ENCODE data around the gene TULP4.
"Not testable (repeated sequence)": the region's sequence is repeated elsewhere in the genome, so short reads cannot be mapped to it uniquely, and the experiment has no call there.

Gene TULP4

DNA sequence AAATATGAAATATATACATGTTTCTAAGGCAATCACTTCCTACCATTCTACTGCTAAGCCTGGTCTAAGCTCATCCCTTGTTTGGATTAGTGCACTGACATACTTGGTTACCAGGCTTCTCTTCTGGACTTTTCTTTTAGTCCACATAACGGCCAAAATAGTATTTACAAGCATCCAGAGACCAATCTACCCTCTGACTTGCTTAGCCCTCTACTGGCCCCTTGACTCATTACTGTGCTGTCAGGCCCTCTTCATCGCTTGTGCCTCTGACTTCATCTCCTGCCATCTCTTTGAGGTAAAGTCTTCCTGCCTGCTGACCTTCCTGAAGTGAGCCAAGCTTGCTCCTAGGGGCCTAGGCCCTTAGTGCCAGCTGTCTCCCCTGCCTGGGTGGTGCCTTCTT lies 35.1 kb downstream of the TULP4 start:
- Histone ChIP-seq H2AK5ac (ENCODE audit: low read length) (no peak overlapping the region), H3K79me1 (ENCODE audit: low read length) (no peaks in the 10 kb centered on the region), H3K36me3 (ENCODE audit: control insufficient read depth in 1 of 2, insufficient read depth in 2 of 2, low read length in 2 of 2) (peaks cover 3 to 19% of the 10 kb centered on the region in 2 experiments), H3K14ac (ENCODE audit: low read length) (no peak overlapping the region), H4K12ac (ENCODE audit: low read depth, low read length) (no peak overlapping the region), H3K79me2 (ENCODE audit: control insufficient read depth, insufficient read depth, low read length, poor library complexity) (no peaks in the 10 kb centered on the region), H3K4ac (ENCODE audit: low read depth, low read length) (no peak overlapping the region), H4K91ac (ENCODE audit: low read depth, low read length) (no peak overlapping the region), H2AFZ (ENCODE audit: insufficient read depth, low read length, poor library complexity) (no peak overlapping the region), H2BK12ac (ENCODE audit: low read length) (no peak overlapping the region), H4K8ac (ENCODE audit: low read depth, low read length) (no peak overlapping the region), H3K4me2 (ENCODE audit: low read length) (no peak overlapping the region), H2BK5ac (ENCODE audit: low read depth, low read length, poor library complexity) (no peak overlapping the region), H3K23ac (ENCODE audit: low read length) (no peak overlapping the region), H3K4me1 (ENCODE audit: control insufficient read depth in 1 of 2, insufficient read depth in 2 of 2, low read length in 2 of 2) (no peaks in the 10 kb centered on the region), H2BK120ac (ENCODE audit: insufficient read depth, low read length, poor library complexity) (no peak overlapping the region), H3K9me3 (ENCODE audit: insufficient read depth, low read depth, low read length) (peaks cover 23% of the 10 kb centered on the region), H3K27ac (ENCODE audit: low read depth, low read length) (no peak overlapping the region), H3K18ac (ENCODE audit: low read length) (no peak overlapping the region), H3K4me3 (ENCODE audit: low read depth, low read length) (no peak overlapping the region), H3K9ac (ENCODE audit: low read length) (no peak overlapping the region), H3K27me3 (ENCODE audit: insufficient read depth, low read length) (no peaks in the 10 kb centered on the region)
- no CpG with 5 or more reads among the region's 2 CpGs for WGBS (ENCODE audit: extremely low coverage, insufficient coverage, insufficient read length)
- no peak for DNase-seq

DNA sequence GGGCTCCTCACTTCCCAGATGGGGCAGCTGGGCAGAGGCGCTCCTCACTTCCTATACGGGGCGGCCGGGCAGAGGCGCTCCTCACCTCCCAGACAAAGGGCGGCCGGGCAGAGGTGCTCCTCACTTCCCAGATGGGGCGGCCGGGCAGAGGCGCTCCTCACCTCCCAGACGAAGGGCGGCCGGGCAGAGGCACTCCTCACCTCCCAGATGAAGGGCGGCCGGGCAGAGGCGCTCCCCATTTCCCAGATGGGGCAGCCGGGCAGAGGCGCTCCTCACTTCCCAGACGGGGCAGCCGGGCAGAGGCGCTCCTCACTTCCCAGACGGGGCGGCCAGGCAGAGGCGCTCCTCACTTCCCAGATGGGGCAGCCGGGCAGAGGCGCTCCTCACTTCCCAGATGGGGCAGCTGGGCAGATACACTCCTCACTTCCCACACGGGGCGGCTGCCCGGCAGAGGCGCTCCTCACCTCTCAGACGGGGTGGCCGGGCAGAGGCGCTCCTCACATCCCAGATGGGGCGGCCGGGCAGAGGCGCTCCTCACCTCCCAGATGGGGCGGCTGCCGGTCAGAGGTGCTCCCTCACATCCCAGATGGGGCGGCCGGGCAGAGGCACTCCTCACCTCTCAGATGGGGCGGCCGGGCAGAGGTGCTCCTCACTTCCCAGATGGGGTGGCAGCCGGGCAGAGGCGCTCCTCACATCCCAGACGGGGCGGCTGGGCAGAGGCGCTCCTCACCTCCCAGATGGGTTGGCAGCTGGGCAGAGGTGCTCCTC lies 36.7 kb downstream of the TULP4 start:
- not testable (repeated sequence) for H2BK12ac ChIP-seq (ENCODE audit: low read length); H3K18ac ChIP-seq (ENCODE audit: low read length); H3K4ac ChIP-seq (ENCODE audit: low read depth, low read length); H3K79me2 ChIP-seq (ENCODE audit: control insufficient read depth, insufficient read depth, low read length, poor library complexity); H4K91ac ChIP-seq (ENCODE audit: low read depth, low read length); H2AK5ac ChIP-seq (ENCODE audit: low read length); H3K79me1 ChIP-seq (ENCODE audit: low read length); H3K4me2 ChIP-seq (ENCODE audit: low read length); H3K4me1 ChIP-seq (ENCODE audit: control insufficient read depth in 1 of 2, insufficient read depth in 2 of 2, low read length in 2 of 2); H3K14ac ChIP-seq (ENCODE audit: low read length); H3K4me3 ChIP-seq (ENCODE audit: low read depth, low read length); H3K27ac ChIP-seq (ENCODE audit: low read depth, low read length); H4K8ac ChIP-seq (ENCODE audit: low read depth, low read length); H3K9ac ChIP-seq (ENCODE audit: low read length); H2BK5ac ChIP-seq (ENCODE audit: low read depth, low read length, poor library complexity); H3K27me3 ChIP-seq (ENCODE audit: insufficient read depth, low read length); H4K12ac ChIP-seq (ENCODE audit: low read depth, low read length); H2BK120ac ChIP-seq (ENCODE audit: insufficient read depth, low read length, poor library complexity); H3K23ac ChIP-seq (ENCODE audit: low read length); H2AFZ ChIP-seq (ENCODE audit: insufficient read depth, low read length, poor library complexity); DNase-seq
- Histone ChIP-seq H3K9me3 (ENCODE audit: insufficient read depth, low read depth, low read length) (peaks cover 20% of the 10 kb centered on the region), H3K36me3 (ENCODE audit: control insufficient read depth in 1 of 2, insufficient read depth in 2 of 2, low read length in 2 of 2) (peaks cover 3 to 19% of the 10 kb centered on the region in 2 experiments)
- WGBS (ENCODE audit: extremely low coverage, insufficient coverage, insufficient read length): no CpG with 5 or more reads among the region's 47 CpGs

DNA sequence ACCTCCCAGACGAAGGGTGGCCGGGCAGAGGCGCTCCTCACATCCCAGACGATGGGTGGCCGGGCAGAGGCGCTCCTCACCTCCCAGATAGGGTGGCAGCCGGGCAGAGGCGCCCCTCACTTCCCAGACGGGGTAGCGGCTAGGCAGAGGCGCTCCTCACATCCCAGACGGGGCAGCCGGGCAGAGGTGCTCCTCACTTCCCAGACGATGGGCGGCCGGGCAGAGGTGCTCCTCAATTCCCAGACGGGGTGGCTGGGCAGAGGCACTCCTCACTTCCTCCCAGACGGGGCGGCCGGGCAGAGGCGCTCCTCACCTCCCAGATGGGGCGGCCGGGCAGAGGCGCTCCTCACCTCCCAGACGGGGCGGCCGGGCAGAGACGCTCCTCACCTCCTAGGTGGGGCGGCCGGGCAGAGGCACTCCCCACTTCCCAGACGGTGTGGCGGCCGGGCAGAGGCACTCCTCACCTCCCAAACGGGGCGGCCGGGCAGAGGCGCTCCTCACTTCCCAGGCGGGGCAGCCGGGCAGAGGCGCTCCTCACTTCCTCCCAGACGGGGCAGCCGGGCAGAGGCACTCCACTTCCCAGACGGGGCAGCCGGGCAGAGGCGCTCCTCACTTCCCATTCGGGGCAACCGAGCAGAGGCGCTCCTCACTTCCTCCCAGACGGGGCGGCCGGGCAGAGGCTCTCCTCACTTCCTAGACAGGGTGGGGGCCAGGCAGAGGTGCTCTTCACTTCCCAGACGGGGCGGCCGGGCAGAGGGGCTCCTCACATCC lies 37.4 kb downstream of the TULP4 start:
- H3K79me1 ChIP-seq (ENCODE audit: low read length); H3K4ac ChIP-seq (ENCODE audit: low read depth, low read length); H3K4me3 ChIP-seq (ENCODE audit: low read depth, low read length); H3K79me2 ChIP-seq (ENCODE audit: control insufficient read depth, insufficient read depth, low read length, poor library complexity); H2AFZ ChIP-seq (ENCODE audit: insufficient read depth, low read length, poor library complexity); H4K91ac ChIP-seq (ENCODE audit: low read depth, low read length); H3K18ac ChIP-seq (ENCODE audit: low read length); H3K9ac ChIP-seq (ENCODE audit: low read length); H2BK12ac ChIP-seq (ENCODE audit: low read length); H4K8ac ChIP-seq (ENCODE audit: low read depth, low read length); H2AK5ac ChIP-seq (ENCODE audit: low read length); H2BK120ac ChIP-seq (ENCODE audit: insufficient read depth, low read length, poor library complexity); H2BK5ac ChIP-seq (ENCODE audit: low read depth, low read length, poor library complexity); H3K23ac ChIP-seq (ENCODE audit: low read length); H3K4me2 ChIP-seq (ENCODE audit: low read length); DNase-seq; H3K14ac ChIP-seq (ENCODE audit: low read length); H3K4me1 ChIP-seq (ENCODE audit: control insufficient read depth in 1 of 2, insufficient read depth in 2 of 2, low read length in 2 of 2); H3K27me3 ChIP-seq (ENCODE audit: insufficient read depth, low read length); H4K12ac ChIP-seq (ENCODE audit: low read depth, low read length); H3K27ac ChIP-seq (ENCODE audit: low read depth, low read length): not testable (repeated sequence)
- WGBS (ENCODE audit: extremely low coverage, insufficient coverage, insufficient read length): no CpG with 5 or more reads among the region's 54 CpGs
- H3K9me3 ChIP-seq (ENCODE audit: insufficient read depth, low read depth, low read length): peaks cover 20% of the 10 kb centered on the region
- peaks cover 3 to 19% of the 10 kb centered on the region in 2 experiments for H3K36me3 ChIP-seq (ENCODE audit: control insufficient read depth in 1 of 2, insufficient read depth in 2 of 2, low read length in 2 of 2)

DNA sequence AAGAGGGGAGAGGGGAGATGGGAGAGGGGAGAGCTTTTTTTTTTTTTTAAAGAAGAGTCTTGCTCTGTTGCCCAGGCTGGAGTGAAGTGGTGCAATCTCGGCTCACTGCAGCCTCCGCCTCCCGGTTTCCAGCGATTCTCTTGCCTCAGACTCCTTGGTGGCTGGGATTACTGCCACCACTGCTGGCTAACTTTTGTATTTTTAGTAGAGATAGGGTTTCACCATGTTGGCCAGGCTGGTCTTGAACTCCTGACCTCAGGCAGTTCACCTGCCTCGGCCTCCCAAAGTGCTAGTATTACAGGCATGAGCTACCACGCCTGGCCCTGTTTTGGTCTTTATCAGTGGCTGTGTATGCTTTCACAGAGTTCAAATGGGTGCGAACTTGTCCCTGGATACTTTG lies 38.5 kb downstream of the TULP4 start:
- not testable (repeated sequence) for H3K27me3 ChIP-seq (ENCODE audit: insufficient read depth, low read length); H3K79me2 ChIP-seq (ENCODE audit: control insufficient read depth, insufficient read depth, low read length, poor library complexity); H3K9ac ChIP-seq (ENCODE audit: low read length); H2BK120ac ChIP-seq (ENCODE audit: insufficient read depth, low read length, poor library complexity); H3K4me1 ChIP-seq (ENCODE audit: control insufficient read depth in 1 of 2, insufficient read depth in 2 of 2, low read length in 2 of 2); H2BK5ac ChIP-seq (ENCODE audit: low read depth, low read length, poor library complexity); H3K27ac ChIP-seq (ENCODE audit: low read depth, low read length); H2BK12ac ChIP-seq (ENCODE audit: low read length); H2AK5ac ChIP-seq (ENCODE audit: low read length); H3K4ac ChIP-seq (ENCODE audit: low read depth, low read length); H3K4me2 ChIP-seq (ENCODE audit: low read length); H4K12ac ChIP-seq (ENCODE audit: low read depth, low read length); H3K18ac ChIP-seq (ENCODE audit: low read length); H4K8ac ChIP-seq (ENCODE audit: low read depth, low read length); H3K79me1 ChIP-seq (ENCODE audit: low read length); DNase-seq; H2AFZ ChIP-seq (ENCODE audit: insufficient read depth, low read length, poor library complexity); H3K4me3 ChIP-seq (ENCODE audit: low read depth, low read length); H3K23ac ChIP-seq (ENCODE audit: low read length); H4K91ac ChIP-seq (ENCODE audit: low read depth, low read length); H3K14ac ChIP-seq (ENCODE audit: low read length)
- no CpG with 5 or more reads among the region's 7 CpGs for WGBS (ENCODE audit: extremely low coverage, insufficient coverage, insufficient read length)
- Histone ChIP-seq H3K36me3 (ENCODE audit: control insufficient read depth in 1 of 2, insufficient read depth in 2 of 2, low read length in 2 of 2) (peaks cover 1 to 19% of the 10 kb centered on the region in 2 experiments), H3K9me3 (ENCODE audit: insufficient read depth, low read depth, low read length) (peaks cover 18% of the 10 kb centered on the region)
